Left cardiac atrium (tissue), 4 donors: ENCODE data around the gene MCF2L. TPM values are rescaled to one million over a fixed set of nuclear protein-coding genes. Genes with fewer than 3 reads are reported as not detected.
A peak's percentile ranks its signal among the peaks of the same experiment; 100 is the strongest.

Source experiments
- ATAC-seq, 2 donors: fragments of 200-7000 bp; cut with Tn5 transposase; one replicate each; pipeline ENCODE4 v1.9.1; 2020; ENCODE audit warnings: mild to moderate bottlenecking in 2 of 2, moderate library complexity in 2 of 2
- DNase-seq: peaks from one replicate; pipeline ENCODE4 v3.0.0-alpha.2; 2020
- intact Hi-C, 2 donors: fragments of 100-400 bp; cut with DNase I; formaldehyde crosslinking; loops; one replicate each; pipeline versions ENCODE4 v1.14.1 to v1.15.1; 2022 to 2023
- long read RNA-seq: library from polyadenylated mRNA; unstranded; transcript quantifications from one replicate; pipeline ENCODE4 v2.0.0, GENCODE V29; 2021
- total RNA-seq, 2 donors: library from RNA; stranded (reverse); fragmentation: NEBNext Ultra II Directional; extraction: Animal tissue kit (Norgen Biotek cat#: 25700); gene quantifications; one replicate each; pipeline ENCODE4 v1.2.1, GENCODE V29; 2021
- donor health status: DM: no; HTN: yes; CAD: no.
- donor health status: DM: no; HTN: yes; CAD: no; lungs with severe emphysema.
- donor health status: DM: yes; HTN: yes; CAD: no.
- donor health status: Dilated cardiomyopathy.

Gene MCF2L, protein sequence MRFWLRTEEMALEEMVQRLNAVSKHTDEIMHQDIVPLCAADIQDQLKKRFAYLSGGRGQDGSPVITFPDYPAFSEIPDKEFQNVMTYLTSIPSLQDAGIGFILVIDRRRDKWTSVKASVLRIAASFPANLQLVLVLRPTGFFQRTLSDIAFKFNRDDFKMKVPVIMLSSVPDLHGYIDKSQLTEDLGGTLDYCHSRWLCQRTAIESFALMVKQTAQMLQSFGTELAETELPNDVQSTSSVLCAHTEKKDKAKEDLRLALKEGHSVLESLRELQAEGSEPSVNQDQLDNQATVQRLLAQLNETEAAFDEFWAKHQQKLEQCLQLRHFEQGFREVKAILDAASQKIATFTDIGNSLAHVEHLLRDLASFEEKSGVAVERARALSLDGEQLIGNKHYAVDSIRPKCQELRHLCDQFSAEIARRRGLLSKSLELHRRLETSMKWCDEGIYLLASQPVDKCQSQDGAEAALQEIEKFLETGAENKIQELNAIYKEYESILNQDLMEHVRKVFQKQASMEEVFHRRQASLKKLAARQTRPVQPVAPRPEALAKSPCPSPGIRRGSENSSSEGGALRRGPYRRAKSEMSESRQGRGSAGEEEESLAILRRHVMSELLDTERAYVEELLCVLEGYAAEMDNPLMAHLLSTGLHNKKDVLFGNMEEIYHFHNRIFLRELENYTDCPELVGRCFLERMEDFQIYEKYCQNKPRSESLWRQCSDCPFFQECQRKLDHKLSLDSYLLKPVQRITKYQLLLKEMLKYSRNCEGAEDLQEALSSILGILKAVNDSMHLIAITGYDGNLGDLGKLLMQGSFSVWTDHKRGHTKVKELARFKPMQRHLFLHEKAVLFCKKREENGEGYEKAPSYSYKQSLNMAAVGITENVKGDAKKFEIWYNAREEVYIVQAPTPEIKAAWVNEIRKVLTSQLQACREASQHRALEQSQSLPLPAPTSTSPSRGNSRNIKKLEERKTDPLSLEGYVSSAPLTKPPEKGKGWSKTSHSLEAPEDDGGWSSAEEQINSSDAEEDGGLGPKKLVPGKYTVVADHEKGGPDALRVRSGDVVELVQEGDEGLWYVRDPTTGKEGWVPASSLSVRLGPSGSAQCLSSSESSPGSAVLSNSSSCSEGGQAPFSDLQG
- 10 to 100 TPM; 39.1 to 41.6 TPM for total RNA-seq
- long read RNA-seq = 0 reads

DNA sequence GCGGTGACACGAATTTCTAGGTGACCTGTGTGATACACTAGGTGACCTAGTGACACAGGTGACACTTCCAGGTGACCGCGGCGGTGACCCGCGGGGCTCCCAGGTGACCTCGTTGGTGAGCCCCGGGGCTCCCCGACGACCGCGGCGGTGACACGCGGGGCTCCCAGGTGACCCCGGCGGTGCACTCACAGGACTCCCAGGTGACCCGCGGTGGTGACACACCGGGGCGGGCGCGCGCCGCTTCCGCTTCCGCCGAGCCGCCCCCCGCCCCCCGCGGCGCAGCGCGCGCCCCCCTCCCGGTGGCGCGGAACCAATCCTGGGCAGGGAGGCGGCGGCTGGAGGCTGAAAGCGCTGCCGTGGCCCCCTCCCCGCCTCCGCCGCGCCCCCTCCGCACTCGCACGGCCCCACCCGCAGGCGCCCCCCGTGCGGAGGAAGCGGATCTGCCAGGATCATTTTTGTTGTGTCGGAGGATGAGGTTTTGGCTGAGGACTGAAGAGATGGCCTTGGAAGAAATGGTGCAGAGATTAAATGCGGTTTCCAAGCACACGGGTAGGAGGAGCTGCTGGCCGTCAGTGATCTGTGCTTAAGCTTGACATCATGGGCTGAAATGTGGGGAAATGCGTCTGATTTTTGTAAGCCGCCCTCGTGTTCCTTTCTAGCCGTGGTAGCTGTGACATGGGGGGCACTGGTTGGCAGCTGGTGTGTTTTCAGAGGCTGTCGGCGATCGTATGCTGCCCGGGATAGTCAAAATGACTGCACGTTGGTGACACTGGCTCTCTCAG is at the start of gene MCF2L:
TSS of gene MCF2L (plus strand) at position 305 of the 782 bp plus-strand sequence. CDS start at position 471, 166 bp downstream.
- DNase-seq (peak; percentile 51), ATAC-seq (peak; percentile 81 to 86)
- intact Hi-C loops = loop anchor here in 1 of 2 donors (1.0 kb wide), 1 partner anchor 12 kb away; no protein-coding TSS in a partner anchor

- no peak for ATAC-seq
- no peak for DNase-seq
- intact Hi-C loops = no loop called here
These were observed 45.1 kb upstream of the MCF2L start for GRCh38 chr13:112923962-112924361.

DNA sequence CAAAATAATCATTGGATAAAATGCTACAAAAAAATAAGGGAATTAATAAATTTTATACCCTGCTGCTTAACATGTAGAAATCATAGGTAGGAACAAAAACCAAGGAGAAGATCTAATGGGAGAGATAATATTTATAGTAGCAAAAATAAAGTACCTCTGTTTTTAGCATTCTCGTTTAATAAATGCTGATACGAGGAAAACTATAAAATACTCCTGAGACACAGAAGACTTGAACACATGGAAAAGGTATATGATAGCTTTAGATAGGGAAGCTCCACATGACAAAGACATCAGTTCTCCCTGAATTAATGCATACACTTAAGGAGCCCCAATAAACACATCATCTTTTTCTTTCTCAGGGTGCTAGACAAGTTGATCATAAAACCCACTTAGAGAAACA is 44.6 kb upstream of the MCF2L start:
- DNase-seq (no peak), ATAC-seq (no peak)
- intact Hi-C loops = no loop called here

- ATAC-seq (no peak), DNase-seq (no peak)
- intact Hi-C loops = no loop called here
These were observed 43.0 kb upstream of the MCF2L start for GRCh38 chr13:112926003-112926402.

DNA sequence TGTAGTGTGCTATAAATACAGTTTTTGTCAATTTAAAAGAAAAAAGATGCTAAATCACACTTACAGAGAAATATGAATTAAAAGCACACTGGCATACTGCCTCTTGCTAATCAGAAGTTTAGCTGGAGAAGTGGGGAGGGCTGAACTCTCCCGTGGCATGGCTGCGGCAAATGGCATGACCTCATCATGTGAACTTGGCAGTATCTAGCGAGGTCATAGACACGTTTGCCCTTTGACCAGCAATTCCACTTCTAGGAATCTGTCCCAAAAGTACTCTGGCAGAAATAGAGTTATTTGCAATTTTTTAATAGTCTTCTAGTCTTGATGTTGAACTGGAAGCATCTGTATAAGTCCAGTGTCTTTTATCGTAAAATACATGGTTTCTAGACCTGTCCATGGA is 42.0 kb upstream of the MCF2L start:
- intact Hi-C loops = no loop called here
- no peak for ATAC-seq
- DNase-seq = no peak

DNA sequence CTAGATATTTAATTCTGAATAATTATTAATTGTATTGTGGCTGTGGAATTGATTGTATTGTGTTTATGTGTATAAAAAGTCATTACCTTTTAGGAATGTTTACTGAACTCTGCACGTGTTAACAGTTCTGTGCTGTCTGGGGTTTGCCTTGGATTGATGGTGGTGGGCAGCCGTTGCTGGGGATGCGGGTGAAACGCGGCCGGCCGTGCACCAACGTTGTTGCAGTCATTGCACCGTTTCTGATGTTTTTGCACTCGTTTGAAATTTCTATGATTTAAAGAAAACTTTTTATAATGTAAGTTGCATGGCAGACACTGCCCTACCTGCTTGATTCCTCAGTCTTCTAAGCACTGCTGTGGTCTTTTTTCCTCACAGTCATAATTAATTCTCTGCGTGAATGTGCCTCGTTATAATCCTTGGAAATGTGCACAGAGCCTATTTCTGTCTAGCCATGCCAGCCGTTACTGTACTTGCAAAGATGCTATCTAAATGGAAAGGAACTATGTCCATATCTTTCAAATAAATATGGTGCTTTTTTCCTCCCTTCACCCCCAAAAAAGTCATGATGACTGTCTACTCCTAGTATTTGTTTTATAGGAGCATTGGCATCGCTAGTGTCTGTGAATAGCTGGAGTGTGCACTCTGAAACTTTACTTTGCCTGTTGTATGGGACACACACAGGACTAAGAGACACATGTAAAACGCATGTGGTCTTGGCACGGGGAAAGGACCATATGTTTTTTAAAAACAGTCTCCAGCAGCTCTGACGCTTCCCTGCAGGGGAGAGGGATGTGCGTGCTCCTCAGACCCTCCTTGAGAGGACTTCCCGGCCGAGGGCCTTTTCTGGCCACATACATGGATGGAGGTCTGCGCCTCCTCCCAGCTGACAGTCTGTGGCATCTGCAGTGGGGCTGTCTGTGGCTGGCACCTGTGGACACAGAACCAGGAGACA is 40.7 kb upstream of the MCF2L start:
- no peak for ATAC-seq
- intact Hi-C loops = no loop called here
- no peak for DNase-seq

DNA sequence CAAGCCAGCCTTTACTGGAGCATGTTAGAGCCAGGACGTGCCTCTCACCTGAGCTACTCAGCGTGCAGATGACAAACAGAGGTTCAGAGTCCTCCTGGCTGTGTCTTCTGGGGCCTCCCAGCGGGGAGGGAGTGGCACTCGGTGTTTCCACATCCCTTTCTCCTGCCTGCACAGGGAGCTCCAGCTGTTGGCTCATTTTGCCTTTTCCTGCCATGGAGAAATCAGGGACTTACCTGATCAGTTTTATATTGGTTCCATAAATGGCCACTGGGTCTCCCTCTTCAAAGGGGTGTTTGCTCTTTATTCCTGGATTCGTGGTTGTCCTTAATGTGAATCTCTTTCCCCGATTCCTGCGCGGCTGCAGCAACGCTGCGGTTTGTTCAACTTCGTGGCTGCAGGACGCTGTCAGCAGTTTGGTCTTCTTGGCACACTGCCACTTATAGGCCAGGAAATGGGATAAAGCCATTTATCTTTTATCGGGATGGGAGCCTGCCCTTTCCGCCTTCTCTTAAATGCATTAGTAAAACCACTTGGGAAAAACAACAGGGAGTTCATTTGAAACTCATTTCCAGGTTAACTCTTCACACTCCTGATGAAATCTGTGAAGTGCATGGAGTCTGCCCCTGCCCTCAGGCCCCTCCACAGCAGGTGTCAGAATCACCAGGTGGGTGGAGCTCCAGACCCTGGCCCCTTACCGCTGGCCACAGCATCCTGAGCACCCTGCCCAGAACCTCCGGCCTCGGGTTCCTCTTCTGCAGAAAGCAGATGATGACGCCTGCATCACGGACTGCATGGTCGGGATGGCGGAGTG is 39.8 kb upstream of the MCF2L start:
- DNase-seq = no peak
- intact Hi-C loops = no loop called here
- peak; percentile 17 to 31 for ATAC-seq

GRCh38 chr13:112929783-112930055 is 39.3 kb upstream of the MCF2L start:
- intact Hi-C loops = no loop called here
- no peak for ATAC-seq

DNA sequence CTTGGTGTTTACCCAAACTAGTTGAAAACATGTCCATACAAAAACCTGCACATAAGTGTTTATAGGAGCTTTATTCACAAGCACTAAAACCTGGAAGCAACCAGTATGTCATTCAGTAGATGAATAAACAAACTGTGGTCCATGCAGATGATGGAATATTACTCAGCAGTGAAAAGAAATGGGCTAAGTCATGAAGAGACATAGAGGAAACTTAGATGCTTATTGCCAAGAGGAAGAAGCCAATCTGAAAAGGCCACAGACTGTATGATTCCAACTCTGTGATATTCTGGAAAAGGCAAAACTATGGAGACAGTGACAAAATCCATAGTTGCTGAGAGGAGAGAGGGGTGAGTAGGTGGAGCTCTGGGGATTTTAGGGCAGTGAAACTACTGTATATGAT is 38.8 kb upstream of the MCF2L start:
- ATAC-seq (no peak), DNase-seq (no peak)
- intact Hi-C loops = no loop called here

More at GRCh38 chr13:112929783-112930055, 39.3 kb upstream of the MCF2L start:
- DNase-seq = no peak

DNA sequence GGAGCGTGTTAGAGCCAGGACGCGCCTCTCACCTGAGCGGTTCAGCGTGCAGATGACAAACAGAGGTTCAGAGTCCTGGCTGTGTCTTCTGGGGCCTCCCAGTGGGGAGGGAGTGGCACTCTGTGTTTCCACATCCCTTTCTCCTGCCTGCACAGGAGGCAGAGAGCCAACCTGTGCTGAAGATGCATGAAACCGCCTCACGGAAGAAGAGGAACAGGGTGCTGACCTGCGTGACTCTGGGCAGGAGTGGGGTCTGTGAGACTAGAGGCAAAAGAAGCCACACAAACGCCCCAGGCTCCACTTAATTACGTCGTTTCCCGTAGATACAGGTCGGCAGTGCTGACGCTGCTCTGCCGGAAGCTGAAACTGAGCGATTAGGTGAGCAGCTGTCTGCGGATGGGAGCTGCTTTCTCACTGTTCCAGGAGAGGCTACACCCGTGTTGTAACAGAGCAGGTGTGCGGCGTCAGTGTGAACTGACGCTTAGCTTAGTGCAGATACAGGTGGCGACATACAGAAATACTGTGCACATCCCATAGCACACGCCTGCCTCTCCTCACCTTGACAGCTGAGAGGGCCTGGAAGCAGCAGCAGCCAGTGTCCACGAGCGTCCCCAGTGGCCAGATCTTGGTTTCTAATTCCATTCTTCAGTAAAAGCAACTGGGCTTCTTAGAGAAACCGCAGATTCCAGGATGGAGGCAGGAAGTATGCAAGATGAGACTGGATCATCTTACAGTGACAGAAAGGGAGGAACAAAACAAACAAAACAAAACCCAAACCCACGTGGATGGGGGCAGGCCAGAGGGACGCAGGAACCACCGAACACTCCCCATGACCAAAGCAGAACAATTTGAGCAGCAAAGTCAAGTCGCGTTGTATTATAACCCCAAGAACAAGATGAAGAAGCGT is 37.7 kb upstream of the MCF2L start:
- intact Hi-C loops = no loop called here
- ATAC-seq (peak in 1 of 2 donors; percentile 46), DNase-seq (peak; percentile 53)

- ATAC-seq (no peak), DNase-seq (no peak)
- intact Hi-C loops = no loop called here
These were observed 36.0 kb upstream of the MCF2L start for GRCh38 chr13:112932971-112933370.

DNA sequence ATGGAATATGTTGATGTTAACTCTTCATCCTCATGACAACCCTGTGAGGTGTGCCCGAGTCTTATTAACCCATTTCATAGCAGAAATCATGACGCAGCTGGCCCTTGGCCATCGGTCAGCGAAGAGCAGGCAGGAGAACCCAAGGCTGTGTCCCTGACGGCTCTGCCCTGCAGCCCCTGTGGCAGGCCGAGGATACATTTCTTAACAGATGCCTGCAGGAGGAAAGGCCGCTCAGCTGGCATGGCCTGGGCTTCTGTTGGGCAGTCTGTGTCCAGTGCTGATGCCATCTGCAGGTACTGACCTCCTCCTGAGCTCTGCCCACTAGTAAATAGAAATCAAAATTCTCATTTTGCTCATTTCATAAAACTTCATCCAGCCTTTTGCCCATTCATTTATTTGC is 35.4 kb upstream of the MCF2L start:
- intact Hi-C loops = no loop called here
- no peak for ATAC-seq
- DNase-seq = no peak

GRCh38 chr13:112934078-112934477 is 34.9 kb upstream of the MCF2L start:
- intact Hi-C loops = no loop called here
- ATAC-seq = no peak
- DNase-seq = no peak

GRCh38 chr13:112938680-112939079 is 30.3 kb upstream of the MCF2L start:
- intact Hi-C loops = no loop called here
- ATAC-seq (no peak), DNase-seq (no peak)

DNA sequence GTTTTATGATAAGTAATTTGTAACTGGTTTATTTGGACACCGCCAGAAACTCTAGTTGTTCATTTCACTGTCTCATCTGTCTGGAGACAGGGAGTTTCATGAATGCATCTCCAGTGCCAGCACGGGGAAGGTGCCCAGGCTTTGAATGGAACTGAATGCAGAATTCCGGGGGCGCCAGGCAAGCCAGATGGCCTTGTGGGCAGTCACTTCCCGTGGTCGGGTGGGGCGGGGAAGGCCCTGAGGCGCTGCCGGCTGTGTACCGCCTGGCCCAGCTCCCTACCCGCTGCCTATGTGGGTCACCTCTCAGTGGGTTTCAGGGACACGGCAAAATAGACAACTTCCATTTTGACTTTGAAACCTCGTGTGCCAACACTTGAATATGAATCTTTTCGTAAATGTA is 28.8 kb upstream of the MCF2L start:
- ATAC-seq = no peak
- DNase-seq = no peak
- intact Hi-C loops = no loop called here

DNA sequence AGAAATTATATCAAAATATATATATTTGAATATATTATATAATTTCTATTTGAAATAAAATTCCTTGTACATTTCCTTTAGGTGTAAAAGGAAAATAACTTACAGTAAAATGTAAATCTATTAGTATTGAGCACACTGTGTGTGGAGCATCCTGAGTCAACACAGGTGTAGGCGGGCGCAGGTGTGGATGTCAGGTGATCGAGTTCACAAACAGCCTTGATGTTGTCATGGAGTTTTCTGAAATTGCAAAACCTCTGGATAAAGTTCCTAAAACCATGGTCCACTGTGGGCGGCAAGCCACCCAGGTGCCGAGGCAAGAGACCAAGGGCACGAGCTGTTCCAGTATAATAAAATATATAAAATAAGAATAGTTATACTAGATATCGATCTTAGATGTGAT is 27.7 kb upstream of the MCF2L start:
- no peak for ATAC-seq
- no peak for DNase-seq
- intact Hi-C loops = no loop called here
